DND-41 (cell line): ENCODE measurements around the gene FBXO10.

Experiments
- EZH2 ChIP-seq: IDR thresholded peaks from 3 replicates; pipeline ENCODE4 v1.6.1; 2012; ENCODE audit warnings: borderline replicate concordance, low read depth, mild to moderate bottlenecking, moderate library complexity, low read length, inconsistent platforms; ENCODE audit not compliant: severe bottlenecking
- TF ChIP-seq, protein P1 (sequence below): IDR thresholded peaks from 2 replicates; pipeline ENCODE4 v1.5.1; 2012; ENCODE audit warnings: borderline replicate concordance, low read length, moderate library complexity, mild to moderate bottlenecking; ENCODE audit not compliant: poor library complexity, severe bottlenecking; ENCODE audit errors: extremely low read depth

DNA sequence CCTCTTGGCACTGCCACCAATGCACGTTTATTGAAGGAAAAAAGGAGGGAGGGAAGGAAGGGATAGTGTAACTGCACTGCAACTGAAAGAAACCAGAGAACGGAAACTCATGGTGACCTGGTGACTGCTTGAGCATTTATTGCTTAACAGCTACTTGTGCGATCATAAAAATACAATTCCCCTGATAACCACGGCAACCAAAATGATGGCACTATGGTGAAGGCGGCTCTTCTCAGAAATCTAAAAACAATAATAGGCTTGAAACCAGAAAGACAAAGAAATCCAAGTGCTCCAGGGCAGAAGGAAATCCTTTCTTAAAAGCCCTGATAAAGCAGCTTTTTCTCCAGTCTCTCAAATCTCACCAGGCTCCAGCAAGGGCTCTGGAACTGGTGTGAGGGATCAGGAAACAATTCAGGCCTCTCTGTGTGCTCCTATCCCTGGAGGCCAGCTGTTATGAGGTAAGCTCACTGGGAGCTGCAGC, 1.9 kb downstream of the FBXO10 start:
- TF ChIP-seq, protein P1, sequence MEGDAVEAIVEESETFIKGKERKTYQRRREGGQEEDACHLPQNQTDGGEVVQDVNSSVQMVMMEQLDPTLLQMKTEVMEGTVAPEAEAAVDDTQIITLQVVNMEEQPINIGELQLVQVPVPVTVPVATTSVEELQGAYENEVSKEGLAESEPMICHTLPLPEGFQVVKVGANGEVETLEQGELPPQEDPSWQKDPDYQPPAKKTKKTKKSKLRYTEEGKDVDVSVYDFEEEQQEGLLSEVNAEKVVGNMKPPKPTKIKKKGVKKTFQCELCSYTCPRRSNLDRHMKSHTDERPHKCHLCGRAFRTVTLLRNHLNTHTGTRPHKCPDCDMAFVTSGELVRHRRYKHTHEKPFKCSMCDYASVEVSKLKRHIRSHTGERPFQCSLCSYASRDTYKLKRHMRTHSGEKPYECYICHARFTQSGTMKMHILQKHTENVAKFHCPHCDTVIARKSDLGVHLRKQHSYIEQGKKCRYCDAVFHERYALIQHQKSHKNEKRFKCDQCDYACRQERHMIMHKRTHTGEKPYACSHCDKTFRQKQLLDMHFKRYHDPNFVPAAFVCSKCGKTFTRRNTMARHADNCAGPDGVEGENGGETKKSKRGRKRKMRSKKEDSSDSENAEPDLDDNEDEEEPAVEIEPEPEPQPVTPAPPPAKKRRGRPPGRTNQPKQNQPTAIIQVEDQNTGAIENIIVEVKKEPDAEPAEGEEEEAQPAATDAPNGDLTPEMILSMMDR: no peak
- TF ChIP-seq EZH2: no peak
